D721Med (cell line): ENCODE measurements around the gene KHDC1L.
A peak's percentile ranks its signal among the peaks of the same experiment; 100 is the strongest.
"Not testable (repeated sequence)": the region's sequence is repeated elsewhere in the genome, so short reads cannot be mapped to it uniquely, and the experiment has no call there.

Experiments
- DNase-seq: peaks from one replicate; pipeline ENCODE4 v3.0.0; 2011; ENCODE audit warnings: low spot score; ENCODE audit not compliant: insufficient read length
- FAIRE-seq: peaks from 2 replicates; lab custom pipeline; 2011; peaks lifted over from hg19 to GRCh38; lab: Jason Lieb, UNC
- CTCF ChIP-seq: IDR thresholded peaks from 2 replicates; pipeline ENCODE4 v1.5.1; 2012; ENCODE audit warnings: mild to moderate bottlenecking, control low read depth; ENCODE audit not compliant: insufficient read depth; ENCODE audit errors: missing control alignments

Gene KHDC1L

DNA sequence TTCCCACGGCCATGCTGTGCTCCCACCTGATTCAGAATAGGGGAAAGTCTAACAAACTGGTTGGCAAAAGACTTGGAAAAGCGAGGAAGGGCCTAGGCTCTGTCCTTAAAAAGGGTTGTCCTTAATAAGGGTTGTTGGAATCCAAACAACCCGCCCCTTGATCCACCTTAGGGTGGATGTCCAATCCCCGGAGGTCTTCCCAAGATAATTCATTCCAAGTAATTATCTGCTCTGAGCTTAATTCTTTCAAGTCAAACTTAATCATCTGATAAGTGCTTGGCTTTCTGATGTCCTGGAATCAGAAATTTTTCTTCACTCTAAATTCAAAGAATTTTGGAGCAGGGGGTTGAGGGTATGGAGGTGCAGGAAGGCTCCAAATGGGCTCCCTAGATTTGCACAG, at the start of gene KHDC1L:
Gene KHDC1L (minus strand): TSS at position 101 of the 400 bp plus-strand sequence. CDS start 88 bp downstream, at position 13.
- TF ChIP-seq CTCF, result no peak
- FAIRE-seq (no peak), DNase-seq (no peak)

- DNase-seq, FAIRE-seq: not testable (repeated sequence)
These were observed 44.0 kb upstream of the KHDC1L start for GRCh38 chr6:73269296-73269695.

GRCh38 chr6:73268896-73269295, 43.6 kb upstream of the KHDC1L start:
- DNase-seq, FAIRE-seq: not testable (repeated sequence)

GRCh38 chr6:73264446-73264845, 39.1 kb upstream of the KHDC1L start:
- FAIRE-seq (no peak), DNase-seq (no peak)
- TF ChIP-seq CTCF, result no peak

- TF ChIP-seq CTCF, result no peak
- DNase-seq (no peak), FAIRE-seq (no peak)
These were observed 38.2 kb upstream of the KHDC1L start for GRCh38 chr6:73263570-73263909.

- peak; percentile 72 for DNase-seq
- no peak for FAIRE-seq
These were observed 37.6 kb upstream of the KHDC1L start, which contains the start of gene KHDC1 for GRCh38 chr6:73262671-73263569. Gene KHDC1 (minus strand): TSS chr6:73263196. CDS start chr6:73242517, 20,679 bp downstream.

GRCh38 chr6:73258721-73259120, 33.4 kb upstream of the KHDC1L start:
- no peak for TF ChIP-seq CTCF
- no peak for DNase-seq
- no peak for FAIRE-seq

More at GRCh38 chr6:73262671-73263569, 37.6 kb upstream of the KHDC1L start, which contains the start of gene KHDC1:
- no peak for TF ChIP-seq CTCF

DNA sequence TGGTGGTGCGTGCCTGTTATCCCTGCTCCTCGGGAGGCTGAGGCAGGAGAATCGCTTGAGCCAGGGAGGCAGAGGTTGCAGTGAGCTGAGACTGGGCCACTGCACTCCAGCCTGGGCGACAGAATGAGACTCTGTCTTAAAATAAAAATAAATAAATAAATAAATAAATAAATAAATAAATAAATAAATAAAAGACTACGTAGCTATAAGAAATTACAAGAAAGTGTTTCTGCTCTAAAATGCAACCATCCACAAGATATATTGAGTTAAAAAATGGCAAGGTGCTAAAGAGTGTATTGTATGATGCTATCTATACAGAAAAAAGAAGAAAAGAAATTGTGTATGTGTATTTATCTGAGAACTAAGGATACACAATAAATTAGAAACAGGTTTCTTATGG, 29.0 kb upstream of the KHDC1L start:
- FAIRE-seq, result not testable (repeated sequence)

More for the DNA sequence above, 29.0 kb upstream of the KHDC1L start:
- DNase-seq, result not testable (repeated sequence)
